ENCODE results near the gene DDX39A.
"Not testable (repeated sequence)": the region's sequence is repeated elsewhere in the genome, so short reads cannot be mapped to it uniquely, and the experiment has no call there.

DNA sequence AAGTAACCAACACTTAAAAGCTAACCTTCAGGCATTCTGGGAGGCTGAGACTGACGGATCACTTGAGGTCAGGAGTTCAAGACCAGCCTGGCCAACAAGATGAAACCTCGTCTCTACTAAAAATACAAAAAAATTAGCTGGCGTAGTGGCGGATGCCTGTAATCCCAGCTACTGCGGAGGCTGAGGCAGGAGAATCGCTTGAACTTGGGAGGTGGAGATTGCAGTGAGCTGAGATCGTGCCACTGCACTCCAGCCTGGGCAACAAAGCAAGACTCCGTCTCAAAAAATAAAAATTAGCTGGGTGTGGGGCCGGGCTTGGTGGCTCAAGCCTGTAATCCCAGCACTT lies 55.1 kb downstream of the DDX39A start:
- TF ChIP-seq POLR2A (IDR thresholded peaks at IDR 0.05) = not testable (repeated sequence)
- TF ChIP-seq, protein P1, sequence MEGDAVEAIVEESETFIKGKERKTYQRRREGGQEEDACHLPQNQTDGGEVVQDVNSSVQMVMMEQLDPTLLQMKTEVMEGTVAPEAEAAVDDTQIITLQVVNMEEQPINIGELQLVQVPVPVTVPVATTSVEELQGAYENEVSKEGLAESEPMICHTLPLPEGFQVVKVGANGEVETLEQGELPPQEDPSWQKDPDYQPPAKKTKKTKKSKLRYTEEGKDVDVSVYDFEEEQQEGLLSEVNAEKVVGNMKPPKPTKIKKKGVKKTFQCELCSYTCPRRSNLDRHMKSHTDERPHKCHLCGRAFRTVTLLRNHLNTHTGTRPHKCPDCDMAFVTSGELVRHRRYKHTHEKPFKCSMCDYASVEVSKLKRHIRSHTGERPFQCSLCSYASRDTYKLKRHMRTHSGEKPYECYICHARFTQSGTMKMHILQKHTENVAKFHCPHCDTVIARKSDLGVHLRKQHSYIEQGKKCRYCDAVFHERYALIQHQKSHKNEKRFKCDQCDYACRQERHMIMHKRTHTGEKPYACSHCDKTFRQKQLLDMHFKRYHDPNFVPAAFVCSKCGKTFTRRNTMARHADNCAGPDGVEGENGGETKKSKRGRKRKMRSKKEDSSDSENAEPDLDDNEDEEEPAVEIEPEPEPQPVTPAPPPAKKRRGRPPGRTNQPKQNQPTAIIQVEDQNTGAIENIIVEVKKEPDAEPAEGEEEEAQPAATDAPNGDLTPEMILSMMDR (IDR thresholded peaks at IDR 0.05) = not testable (repeated sequence)
